CD14-positive monocyte (primary cell): Measurements from ENCODE around the gene ST8SIA6. TPM values are rescaled to one million over a fixed set of nuclear protein-coding genes. Genes with fewer than 3 reads are reported as not detected.

Source experiments
- DNase-seq, 3 donors: peaks; one replicate each; pipeline ENCODE4 v3.0.0-alpha.2; 2011 to 2022
- H2AFZ ChIP-seq: 2 replicates; pipeline ENCODE4 v1.6.0; 2012; ENCODE audit warnings: mild to moderate bottlenecking, low read depth, low read length, inconsistent platforms; ENCODE audit not compliant: insufficient read depth, poor library complexity, severe bottlenecking
- H3K27ac ChIP-seq, 2 donors: 1 replicate in 1 of 2; 2 replicates in 1 of 2; pipeline ENCODE4 v1.5.1; 2012 to 2013; ENCODE audit warnings: low read length in 2 of 2, control low read depth in 1 of 2, inconsistent platforms in 1 of 2, low read depth in 1 of 2, mild to moderate bottlenecking in 1 of 2
- H3K27me3 ChIP-seq, 2 donors: one replicate each; pipeline versions ENCODE4 v1.6.0 to v1.6.1; 2011 to 2013; ENCODE audit warnings: low read length in 2 of 2; ENCODE audit not compliant: control insufficient read depth in 2 of 2, insufficient read depth in 2 of 2
- H3K36me3 ChIP-seq, 2 donors: replicated peaks in 1 of 2; 1 replicate in 1 of 2; 2 replicates in 1 of 2; pipeline versions ENCODE4 v1.5.1 to v1.6.1; 2012 to 2013; ENCODE audit warnings: low read length in 2 of 2, control low read depth in 1 of 2, inconsistent platforms in 1 of 2, mild to moderate bottlenecking in 1 of 2; ENCODE audit not compliant: insufficient read depth in 2 of 2, control insufficient read depth in 1 of 2
- H3K4me1 ChIP-seq, 2 donors: 1 replicate in 1 of 2; 2 replicates in 1 of 2; pipeline versions ENCODE4 v1.5.1 to v1.6.1; 2012 to 2013; ENCODE audit warnings: low read length in 2 of 2, control low read depth in 1 of 2, inconsistent platforms in 1 of 2, mild to moderate bottlenecking in 1 of 2, moderate library complexity in 1 of 2; ENCODE audit not compliant: insufficient read depth in 2 of 2, control insufficient read depth in 1 of 2
- H3K4me2 ChIP-seq: replicated peaks from 2 replicates; pipeline ENCODE3; 2012; ENCODE audit warnings: low read length, moderate library complexity, mild to moderate bottlenecking; ENCODE audit not compliant: poor library complexity, severe bottlenecking; ENCODE audit errors: extremely low read depth
- H3K4me3 ChIP-seq, 3 experiments: fragments of 200-600 bp in 1 of 3; sonication (generic) in 1 of 3; replicated peaks in 1 of 3; 1 replicate in 2 of 3; 2 replicates in 1 of 3; pipeline ENCODE4 v1.5.1; 2011 to 2013; ENCODE audit warnings: low read length in 3 of 3, mild to moderate bottlenecking in 3 of 3, control low read depth in 2 of 3, low read depth in 2 of 3, inconsistent platforms in 1 of 3, moderate library complexity in 1 of 3
- H3K79me2 ChIP-seq: 2 replicates; pipeline ENCODE4 v1.6.0; 2012; ENCODE audit warnings: mild to moderate bottlenecking, control low read depth, inconsistent platforms, low read length, moderate library complexity; ENCODE audit not compliant: insufficient read depth
- H3K9ac ChIP-seq: 2 replicates; pipeline ENCODE4 v1.6.0; 2017; ENCODE audit warnings: low read length, mild to moderate bottlenecking; ENCODE audit not compliant: insufficient read depth, poor library complexity, severe bottlenecking
- H3K9me3 ChIP-seq, 2 donors: replicated peaks in 1 of 2; 1 replicate in 1 of 2; 2 replicates in 1 of 2; pipeline versions ENCODE4 v1.5.1 to v1.6.1; 2012 to 2013; ENCODE audit warnings: low read length in 2 of 2, control low read depth in 1 of 2; ENCODE audit not compliant: control insufficient read depth in 1 of 2, insufficient read depth in 1 of 2
- H4K20me1 ChIP-seq: 2 replicates; pipeline ENCODE4 v1.6.0; 2012; ENCODE audit warnings: mild to moderate bottlenecking, low read length, control low read depth, moderate library complexity; ENCODE audit not compliant: insufficient read depth
- H3K27ac Mint-ChIP-seq, 7 donors: one replicate each; pipeline ENCODE4 v1.8.0; 2020; ENCODE audit warnings: mild to moderate bottlenecking in 7 of 7, mixed read lengths in 7 of 7, moderate library complexity in 6 of 7, inconsistent platforms in 2 of 7
- H3K27me3 Mint-ChIP-seq, 3 donors: one replicate each; pipeline ENCODE4 v1.8.0; 2021 to 2022; ENCODE audit warnings: low read depth in 3 of 3, mild to moderate bottlenecking in 3 of 3, mixed read lengths in 3 of 3, moderate library complexity in 3 of 3, inconsistent platforms in 1 of 3
- H3K36me3 Mint-ChIP-seq, 2 donors: one replicate each; pipeline ENCODE4 v1.8.0; 2020; ENCODE audit warnings: mixed read lengths in 2 of 2, inconsistent platforms in 1 of 2, mild to moderate bottlenecking in 1 of 2
- H3K4me1 Mint-ChIP-seq: one replicate; pipeline ENCODE4 v1.8.0; 2020; ENCODE audit warnings: mild to moderate bottlenecking, mixed read lengths
- H3K4me3 Mint-ChIP-seq, 2 donors: one replicate each; pipeline ENCODE4 v1.8.0; 2020; ENCODE audit warnings: mild to moderate bottlenecking in 2 of 2, mixed read lengths in 2 of 2, moderate library complexity in 1 of 2
- H3K9me3 Mint-ChIP-seq, 7 donors: one replicate each; pipeline ENCODE4 v1.8.0; 2020 to 2022; ENCODE audit warnings: mixed read lengths in 7 of 7, mild to moderate bottlenecking in 6 of 7, moderate library complexity in 6 of 7, inconsistent platforms in 2 of 7
- CTCF ChIP-seq: fragments of 200-600 bp; IDR thresholded peaks from one replicate; pipeline ENCODE4 v1.8.0; 2022; ENCODE audit warnings: antibody characterized with exemption, mild to moderate bottlenecking
- WGBS: methylation state at CpG from one replicate; pipeline ENCODE4 v1.1.5; 2013; ENCODE audit warnings: missing lambda C conversion rate; ENCODE audit not compliant: insufficient coverage; 5-methylcytosine and 5-hydroxymethylcytosine counted together
- intact Hi-C, 2 donors: fragments of 100-400 bp; cut with micrococcal nuclease; formaldehyde crosslinking; loops; one replicate each; pipeline versions ENCODE4 v1.15.0 to v1.15.1; 2023
- polyA plus RNA-seq, 3 donors: library from polyadenylated mRNA; depleted of rRNA in 1 of 3; unstranded in 2 of 3; stranded (reverse) in 1 of 3; fragments of 300-500 nt in 2 of 3; fragments of >200 nt in 1 of 3; fragmentation: Illumina TruSeq in 2 of 3; gene quantifications; 1 replicate in 2 of 3; 2 replicates in 1 of 3; pipeline ENCODE4 v1.2.3, GENCODE V29; 2012 to 2021

The ST8SIA6 gene
- polyA plus RNA-seq, 3 donors = 0.11 TPM; not detected in 2

- H3K4me3 ChIP-seq = no peak overlapping the region
- Mint-ChIP-seq H3K4me1 (peaks cover 49% of the 10 kb centered on the region), H3K9me3 (peaks cover 0 to 6% (median 3%) of the 10 kb centered on the region in 7 donors), H3K27ac (no peak overlapping the region), H3K27me3 (peaks cover 15 to 19% (median 15%) of the 10 kb centered on the region in 3 donors), H3K36me3 (no peaks in the 10 kb centered on the region), H3K4me3 (no peak overlapping the region)
- H3K9ac ChIP-seq = no peak overlapping the region
- no peaks in the 10 kb centered on the region for H3K9me3 ChIP-seq
- H3K4me2 ChIP-seq = no peak overlapping the region
- H3K27ac ChIP-seq = no peak overlapping the region
- no peak for DNase-seq
- H3K4me1 ChIP-seq = peaks cover 19 to 29% of the 10 kb centered on the region in 2 donors
- H3K36me3 ChIP-seq = no peaks in the 10 kb centered on the region
- no peak overlapping the region for H2AFZ ChIP-seq
- intact Hi-C loops = loop anchor here in 1 of 2 donors (5.0 kb wide), 1 partner anchor 600 kb away; no protein-coding TSS in a partner anchor
- WGBS = 100% methylated on average over 3 of the region's 3 CpGs
- no peaks in the 10 kb centered on the region for H4K20me1 ChIP-seq
- no peak for TF ChIP-seq CTCF
- peaks cover 0 to 5% of the 10 kb centered on the region in 2 donors for H3K27me3 ChIP-seq
- H3K79me2 ChIP-seq = no peaks in the 10 kb centered on the region
Measured at GRCh38 chr10:17427201-17427600, 27.2 kb downstream of the ST8SIA6 start.

- peaks cover 15 to 16% (median 15%) of the 10 kb centered on the region in 3 donors for H3K27me3 Mint-ChIP-seq
- Histone ChIP-seq H3K27me3 (peaks cover 0 to 5% of the 10 kb centered on the region in 2 donors), H3K9ac (no peak overlapping the region), H3K36me3 (no peaks in the 10 kb centered on the region), H3K79me2 (no peaks in the 10 kb centered on the region), H4K20me1 (no peaks in the 10 kb centered on the region), H2AFZ (no peak overlapping the region), H3K9me3 (no peaks in the 10 kb centered on the region), H3K4me3 (no peak overlapping the region), H3K4me2 (no peak overlapping the region), H3K27ac (no peak overlapping the region), H3K4me1 (peaks cover 13 to 23% of the 10 kb centered on the region in 2 donors)
- peaks cover 0 to 1% (median 0%) of the 10 kb centered on the region in 7 donors for H3K9me3 Mint-ChIP-seq
- DNase-seq = no peak
- H3K4me3 Mint-ChIP-seq = no peak overlapping the region
- H3K4me1 Mint-ChIP-seq = peaks cover 41% of the 10 kb centered on the region
- no peak for TF ChIP-seq CTCF
- intact Hi-C loops = loop anchor here in 1 of 2 donors (5.0 kb wide), 1 partner anchor 599 kb away; no protein-coding TSS in a partner anchor
- 70% methylated on average over 4 of the region's 5 CpGs for WGBS
- H3K36me3 Mint-ChIP-seq = no peaks in the 10 kb centered on the region
- H3K27ac Mint-ChIP-seq = peak overlapping the region in 1 of 7 donors; percentile 40
Measured at GRCh38 chr10:17426263-17426750, 28.1 kb downstream of the ST8SIA6 start.
